ENCODE results near the gene SDC1.

Gene SDC1

DNA sequence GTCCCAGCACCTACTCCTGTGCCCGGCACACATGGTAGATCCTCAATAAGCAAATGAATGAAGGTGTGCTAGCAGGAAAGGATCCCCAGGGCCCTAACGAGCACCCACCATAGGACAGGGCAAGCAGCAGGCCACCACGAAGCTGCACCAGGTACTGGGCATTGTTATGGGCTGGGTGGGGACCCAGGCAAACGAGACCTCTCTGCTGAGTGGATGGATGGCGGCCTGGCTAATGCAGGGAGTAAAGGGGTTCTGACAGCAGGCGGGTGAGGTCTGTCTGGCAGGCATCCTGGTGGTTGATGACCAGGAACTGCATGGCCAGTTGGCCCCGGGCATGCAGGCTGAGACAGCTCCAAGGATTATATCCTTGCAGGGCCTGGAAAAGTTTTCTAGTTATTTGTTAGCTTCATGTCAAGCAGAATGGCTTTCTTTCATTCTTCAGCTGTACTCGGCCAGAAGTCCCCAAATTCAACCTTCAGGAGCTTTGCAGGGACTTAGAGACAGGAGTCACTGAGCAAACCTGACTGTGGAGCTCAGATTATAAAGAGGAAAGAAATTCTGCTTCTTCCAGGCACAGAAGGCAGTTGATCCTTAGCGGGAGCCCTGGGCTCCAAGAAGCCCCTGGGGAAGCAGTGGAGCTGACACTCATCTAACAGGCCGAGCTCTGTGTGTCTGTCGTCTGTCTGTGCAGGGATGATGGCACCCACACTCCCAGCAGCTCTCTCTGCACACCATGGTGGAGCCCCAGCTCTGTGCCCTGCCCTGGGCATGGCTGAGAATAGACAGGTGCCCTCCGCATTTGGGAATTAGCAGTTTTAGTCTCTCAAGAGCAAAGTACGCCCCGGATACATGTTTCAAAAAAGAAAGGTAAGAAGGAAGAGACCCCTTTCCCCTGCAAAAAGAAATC lies 51.2 kb downstream of the SDC1 start:
- Histone ChIP-seq H3K27me3 (ENCODE audit: control insufficient read depth, insufficient read depth, low read length) (no peaks in the 10 kb centered on the region), H3K9me3 (ENCODE audit: control insufficient read depth, low read length) (no peaks in the 10 kb centered on the region), H3K4me3 (ENCODE audit: low read length) (no peak overlapping the region), H3K4me1 (ENCODE audit: control insufficient read depth, insufficient read depth, low read length) (peaks cover 14% of the 10 kb centered on the region), H3K36me3 (ENCODE audit: control insufficient read depth, insufficient read depth, low read length) (no peaks in the 10 kb centered on the region), H3K9ac (ENCODE audit: low read length) (no peak overlapping the region)

DNA sequence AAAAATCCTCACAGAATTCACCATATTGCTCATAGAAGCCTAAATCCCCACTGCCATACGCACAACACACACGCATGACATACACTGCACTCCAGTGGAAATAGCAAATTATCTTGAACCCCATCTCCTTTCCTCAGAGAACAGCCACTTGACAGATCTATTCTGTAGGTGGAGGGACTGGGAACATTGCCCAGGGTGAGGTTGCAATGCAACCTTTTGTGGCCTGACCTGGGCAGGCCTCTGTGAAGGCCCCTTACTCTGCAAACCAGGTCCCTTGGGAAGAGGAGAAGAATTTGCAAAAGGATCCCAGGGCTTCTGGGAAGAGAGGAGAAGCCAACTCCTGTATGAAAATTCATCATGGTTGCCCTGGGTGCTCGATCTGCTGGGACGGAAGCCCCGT lies 51.9 kb downstream of the SDC1 start:
- no peaks in the 10 kb centered on the region for H3K27me3 ChIP-seq (ENCODE audit: control insufficient read depth, insufficient read depth, low read length)
- H3K9me3 ChIP-seq (ENCODE audit: control insufficient read depth, low read length) = no peaks in the 10 kb centered on the region
- H3K4me3 ChIP-seq (ENCODE audit: low read length) = no peak overlapping the region
- H3K9ac ChIP-seq (ENCODE audit: low read length) = no peak overlapping the region
- peaks cover 7% of the 10 kb centered on the region for H3K4me1 ChIP-seq (ENCODE audit: control insufficient read depth, insufficient read depth, low read length)
- no peaks in the 10 kb centered on the region for H3K36me3 ChIP-seq (ENCODE audit: control insufficient read depth, insufficient read depth, low read length)

DNA sequence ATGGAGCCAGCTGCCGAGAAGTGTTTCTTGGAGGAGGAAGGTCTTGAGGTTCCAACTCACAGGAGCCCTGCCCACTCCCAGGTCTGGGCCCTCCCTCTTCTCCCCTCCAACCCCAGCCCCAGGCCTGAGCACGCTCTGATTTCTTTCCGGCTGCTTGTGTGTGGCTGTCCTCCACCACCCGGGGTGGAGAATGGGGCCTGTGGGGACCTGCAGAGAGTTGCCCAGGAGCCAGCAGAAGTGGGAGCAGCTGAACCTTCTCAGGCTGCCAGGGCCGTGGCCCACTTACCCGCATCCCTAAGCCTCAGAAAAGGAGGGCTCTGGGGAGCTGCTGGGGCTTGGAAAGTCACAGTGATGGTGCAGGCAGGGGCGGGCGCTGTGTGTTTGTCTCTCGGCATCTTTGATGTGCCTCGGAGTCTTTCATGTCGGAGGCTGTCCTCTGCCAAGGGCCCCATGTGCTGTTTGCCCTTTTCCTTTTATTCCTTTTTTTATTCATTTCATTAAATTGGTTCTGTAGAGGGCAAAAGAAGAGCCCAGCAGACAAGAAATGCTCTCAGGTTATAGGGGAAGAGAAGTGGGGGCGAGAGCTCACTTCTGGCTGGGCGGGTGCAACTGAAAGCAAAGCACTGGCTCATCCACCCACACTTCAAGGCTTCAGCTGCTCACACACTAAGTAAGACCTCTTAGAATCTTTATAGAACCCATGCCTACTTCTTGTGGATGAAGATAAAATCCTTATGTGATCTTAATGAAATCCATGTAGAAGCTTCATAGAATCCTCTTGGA lies 52.5 kb downstream of the SDC1 start:
- Histone ChIP-seq H3K4me3 (ENCODE audit: low read length) (no peak overlapping the region), H3K27me3 (ENCODE audit: control insufficient read depth, insufficient read depth, low read length) (no peaks in the 10 kb centered on the region), H3K9me3 (ENCODE audit: control insufficient read depth, low read length) (no peaks in the 10 kb centered on the region), H3K9ac (ENCODE audit: low read length) (no peak overlapping the region), H3K36me3 (ENCODE audit: control insufficient read depth, insufficient read depth, low read length) (no peaks in the 10 kb centered on the region), H3K4me1 (ENCODE audit: control insufficient read depth, insufficient read depth, low read length) (peaks cover under 1% of the 10 kb centered on the region)

DNA sequence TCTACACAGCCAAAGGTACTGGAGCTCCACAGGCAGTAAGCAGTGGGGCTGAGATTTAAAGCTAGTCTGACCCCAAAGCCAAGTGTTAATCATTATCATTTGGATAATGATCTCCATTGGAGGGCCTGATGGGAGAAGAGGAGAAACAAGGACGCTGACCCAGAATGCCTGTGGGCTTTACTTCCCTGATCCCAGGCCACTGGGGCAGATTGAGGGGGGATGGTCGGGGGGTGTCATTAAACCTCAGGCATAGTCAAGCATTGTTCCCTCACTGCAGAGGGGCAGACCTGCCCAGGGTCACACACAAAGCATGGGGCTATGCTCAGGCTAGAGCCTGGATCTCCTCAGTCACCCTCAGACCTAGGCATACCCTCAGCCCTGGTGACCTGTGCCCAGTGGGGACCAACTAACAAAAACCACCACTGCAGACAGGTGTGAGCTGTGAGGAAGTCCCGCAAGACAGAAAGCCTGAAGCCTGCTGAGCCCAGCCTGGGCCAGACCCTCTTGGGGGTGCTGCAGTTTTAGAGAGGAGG lies 53.4 kb downstream of the SDC1 start:
- Histone ChIP-seq H3K4me3 (ENCODE audit: low read length) (no peak overlapping the region), H3K9ac (ENCODE audit: low read length) (no peak overlapping the region), H3K4me1 (ENCODE audit: control insufficient read depth, insufficient read depth, low read length) (peaks cover 7% of the 10 kb centered on the region), H3K9me3 (ENCODE audit: control insufficient read depth, low read length) (no peaks in the 10 kb centered on the region), H3K27me3 (ENCODE audit: control insufficient read depth, insufficient read depth, low read length) (no peaks in the 10 kb centered on the region), H3K36me3 (ENCODE audit: control insufficient read depth, insufficient read depth, low read length) (no peaks in the 10 kb centered on the region)

DNA sequence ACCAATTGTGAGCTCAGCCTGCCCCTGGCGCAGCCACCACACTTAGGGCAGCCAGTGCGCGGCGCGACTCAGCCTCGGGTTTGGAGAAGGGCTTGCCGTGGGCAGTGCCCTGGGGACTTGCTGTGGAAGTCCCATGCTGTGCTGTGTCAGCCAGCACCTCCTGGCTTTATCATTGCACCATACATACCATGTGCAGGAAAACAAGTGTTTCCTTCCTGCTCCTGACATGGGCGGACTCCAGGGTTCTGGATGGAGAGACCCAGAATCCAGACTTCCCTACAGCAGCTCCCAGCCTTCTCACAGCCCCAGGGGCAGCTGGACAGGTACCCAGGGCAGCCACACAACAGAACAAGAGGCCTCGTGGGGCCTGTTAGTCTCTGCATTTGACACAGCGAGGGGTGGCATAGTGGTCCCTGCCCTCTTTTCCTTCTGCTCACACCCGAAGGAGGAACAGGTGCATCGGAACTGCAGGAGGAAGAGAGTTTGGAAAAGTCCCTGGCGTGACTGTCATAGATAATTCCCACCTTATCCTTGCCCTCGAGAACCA lies 54.2 kb downstream of the SDC1 start:
- Histone ChIP-seq H3K4me3 (ENCODE audit: low read length) (no peak overlapping the region), H3K9ac (ENCODE audit: low read length) (no peak overlapping the region), H3K36me3 (ENCODE audit: control insufficient read depth, insufficient read depth, low read length) (no peaks in the 10 kb centered on the region), H3K4me1 (ENCODE audit: control insufficient read depth, insufficient read depth, low read length) (peaks cover 8% of the 10 kb centered on the region), H3K27me3 (ENCODE audit: control insufficient read depth, insufficient read depth, low read length) (no peaks in the 10 kb centered on the region), H3K9me3 (ENCODE audit: control insufficient read depth, low read length) (no peaks in the 10 kb centered on the region)

DNA sequence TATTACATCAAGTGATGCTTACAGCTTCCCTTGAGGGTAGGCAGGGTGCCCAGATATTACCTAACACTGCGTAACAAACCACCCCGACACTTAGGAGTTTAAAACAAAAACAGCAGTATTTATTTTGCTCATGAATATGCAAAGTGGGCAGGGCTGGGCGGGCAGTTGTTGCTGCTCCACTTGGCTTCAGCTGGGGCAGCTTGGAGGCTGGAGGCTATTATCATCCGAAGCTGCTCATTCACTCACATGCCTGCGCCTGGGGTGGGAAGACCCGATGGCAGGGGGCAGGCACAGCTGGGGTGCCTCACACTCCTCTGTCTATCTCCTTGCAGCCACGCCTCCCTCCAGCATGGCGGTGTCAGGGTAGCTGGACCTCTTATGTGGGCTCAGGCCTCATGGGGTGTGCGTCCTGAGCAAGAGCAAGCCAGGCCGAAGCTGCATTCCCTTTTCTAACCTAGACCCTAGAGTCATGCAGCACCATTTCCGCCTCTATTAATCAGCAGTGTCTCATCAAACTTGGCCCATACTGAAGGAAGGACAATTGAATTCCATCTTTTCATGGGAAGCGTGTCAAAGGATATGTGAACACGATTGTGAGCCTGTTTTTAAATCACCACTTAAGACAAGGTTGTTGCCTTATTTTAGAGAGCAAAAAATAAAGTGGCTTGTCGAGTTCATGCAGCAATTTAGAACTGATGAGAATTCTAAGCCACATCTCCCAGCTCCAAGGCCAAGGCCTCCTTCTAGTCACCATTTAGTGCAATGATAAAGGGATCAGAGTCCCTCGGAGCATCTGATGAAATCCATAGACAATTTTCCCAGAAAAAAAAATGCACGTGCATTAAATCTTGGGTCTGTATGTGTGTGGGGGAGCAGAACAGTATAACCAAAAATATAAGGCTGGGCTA lies 54.9 kb downstream of the SDC1 start:
- Histone ChIP-seq H3K4me1 (ENCODE audit: control insufficient read depth, insufficient read depth, low read length) (peaks cover 8% of the 10 kb centered on the region), H3K9me3 (ENCODE audit: control insufficient read depth, low read length) (no peaks in the 10 kb centered on the region), H3K27me3 (ENCODE audit: control insufficient read depth, insufficient read depth, low read length) (no peaks in the 10 kb centered on the region), H3K36me3 (ENCODE audit: control insufficient read depth, insufficient read depth, low read length) (no peaks in the 10 kb centered on the region), H3K9ac (ENCODE audit: low read length) (no peak overlapping the region), H3K4me3 (ENCODE audit: low read length) (no peak overlapping the region)

DNA sequence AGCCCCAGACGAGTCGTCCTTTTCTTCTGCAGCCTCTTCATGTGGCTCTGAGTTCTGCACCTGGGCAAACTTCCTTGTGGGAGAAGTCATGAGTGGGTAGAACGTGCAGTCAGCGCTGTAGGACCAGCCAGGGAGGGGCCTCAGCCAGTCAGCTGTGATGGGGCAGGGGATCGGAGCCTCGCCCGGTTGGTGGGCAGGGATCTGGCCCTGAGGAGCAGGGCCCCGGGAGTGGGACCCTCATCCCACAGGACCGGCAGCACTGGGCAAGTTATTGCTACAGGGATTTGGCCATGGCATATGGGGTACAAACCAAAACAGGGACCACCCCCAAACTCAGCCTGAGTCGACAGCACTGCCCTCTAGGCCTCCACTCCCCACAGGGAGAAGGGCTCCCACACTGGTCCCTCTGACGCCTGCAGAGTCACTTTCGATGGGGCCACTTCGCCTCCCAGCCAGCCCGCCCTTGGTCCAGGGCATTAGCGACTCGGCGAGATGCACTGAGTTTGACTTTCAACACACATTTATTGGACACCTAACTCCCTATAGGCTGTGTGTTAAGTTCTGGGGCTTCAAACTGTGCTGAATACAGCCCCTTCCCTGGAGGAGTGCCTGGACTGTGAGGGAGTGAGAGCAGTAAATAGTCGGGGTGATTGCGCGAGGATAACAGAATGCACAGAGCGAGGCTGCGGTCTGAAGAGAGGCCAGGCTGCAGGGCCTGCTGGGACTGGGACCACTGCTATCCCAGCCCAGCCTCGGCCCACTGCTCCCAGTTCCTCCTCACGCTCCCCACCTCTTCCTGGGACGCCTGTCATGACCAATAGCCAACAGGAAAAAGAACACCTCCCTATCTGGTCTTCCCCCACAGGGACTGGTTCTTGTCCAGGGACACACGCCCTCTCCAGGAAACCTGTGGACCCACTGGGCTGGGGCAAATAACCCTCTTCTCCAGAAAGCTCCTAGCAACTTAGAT lies 55.9 kb downstream of the SDC1 start:
- Histone ChIP-seq H3K9ac (ENCODE audit: low read length) (no peak overlapping the region), H3K4me1 (ENCODE audit: control insufficient read depth, insufficient read depth, low read length) (peaks cover 8% of the 10 kb centered on the region), H3K9me3 (ENCODE audit: control insufficient read depth, low read length) (no peaks in the 10 kb centered on the region), H3K27me3 (ENCODE audit: control insufficient read depth, insufficient read depth, low read length) (no peaks in the 10 kb centered on the region), H3K36me3 (ENCODE audit: control insufficient read depth, insufficient read depth, low read length) (no peaks in the 10 kb centered on the region), H3K4me3 (ENCODE audit: low read length) (no peak overlapping the region)

DNA sequence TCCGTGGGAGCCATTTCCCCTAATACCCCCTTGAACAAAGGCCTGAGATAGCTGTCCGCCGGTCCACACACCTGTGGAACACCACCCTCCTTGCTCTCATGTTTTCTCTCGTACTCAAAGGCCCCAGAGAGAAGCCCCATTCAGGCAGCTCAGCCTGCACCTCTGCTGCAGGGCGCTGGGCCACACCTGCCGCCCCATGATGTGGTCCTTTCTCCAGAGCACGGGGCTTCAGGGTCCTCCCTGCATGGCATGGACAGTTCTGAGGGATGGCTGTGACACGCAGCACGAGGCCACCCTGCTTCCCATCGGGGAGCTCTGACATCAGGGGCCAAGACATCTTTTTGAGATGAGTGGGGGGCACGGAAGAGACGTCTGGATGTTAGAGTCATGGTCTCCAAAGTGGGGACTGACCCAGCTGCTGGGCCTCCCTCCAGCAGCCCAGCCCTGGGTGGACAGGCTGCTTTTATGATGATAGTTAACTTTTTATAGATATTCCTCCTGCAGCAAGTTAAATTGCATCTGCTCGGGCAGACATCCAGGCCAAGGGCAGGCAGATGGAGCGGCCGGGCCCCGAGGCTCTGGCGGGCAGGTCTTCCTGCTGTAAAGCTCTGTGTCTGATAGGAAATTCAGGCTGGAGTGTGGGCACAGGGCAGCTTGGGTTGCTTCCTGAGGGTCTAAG lies 56.7 kb downstream of the SDC1 start:
- Histone ChIP-seq H3K9ac (ENCODE audit: low read length) (no peak overlapping the region), H3K4me3 (ENCODE audit: low read length) (no peak overlapping the region), H3K27me3 (ENCODE audit: control insufficient read depth, insufficient read depth, low read length) (no peaks in the 10 kb centered on the region), H3K4me1 (ENCODE audit: control insufficient read depth, insufficient read depth, low read length) (peaks cover 8% of the 10 kb centered on the region), H3K36me3 (ENCODE audit: control insufficient read depth, insufficient read depth, low read length) (no peaks in the 10 kb centered on the region), H3K9me3 (ENCODE audit: control insufficient read depth, low read length) (no peaks in the 10 kb centered on the region)

DNA sequence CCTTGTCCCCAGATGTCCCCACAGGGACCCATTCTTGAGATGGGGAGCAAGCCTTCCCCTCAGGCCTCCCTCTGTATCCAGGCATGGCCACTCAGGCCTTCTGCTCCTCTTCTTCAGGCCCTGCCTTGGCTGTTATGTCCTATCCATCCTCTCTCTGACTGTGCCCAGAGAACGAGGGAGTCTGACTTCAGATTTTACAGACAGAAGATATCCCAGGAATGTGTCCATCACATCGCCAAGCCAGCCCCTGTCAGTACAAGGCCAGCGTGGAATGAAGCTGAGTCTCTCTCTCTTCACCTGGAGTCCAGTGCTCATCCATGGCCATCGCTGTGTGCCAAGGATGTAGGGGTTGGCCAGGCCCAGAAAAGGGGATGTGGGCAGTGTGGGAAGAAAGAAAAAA lies 57.6 kb downstream of the SDC1 start:
- no peak overlapping the region for H3K9ac ChIP-seq (ENCODE audit: low read length)
- no peaks in the 10 kb centered on the region for H3K27me3 ChIP-seq (ENCODE audit: control insufficient read depth, insufficient read depth, low read length)
- H3K36me3 ChIP-seq (ENCODE audit: control insufficient read depth, insufficient read depth, low read length) = no peaks in the 10 kb centered on the region
- H3K4me1 ChIP-seq (ENCODE audit: control insufficient read depth, insufficient read depth, low read length) = peaks cover 8% of the 10 kb centered on the region
- no peaks in the 10 kb centered on the region for H3K9me3 ChIP-seq (ENCODE audit: control insufficient read depth, low read length)
- no peak overlapping the region for H3K4me3 ChIP-seq (ENCODE audit: low read length)

DNA sequence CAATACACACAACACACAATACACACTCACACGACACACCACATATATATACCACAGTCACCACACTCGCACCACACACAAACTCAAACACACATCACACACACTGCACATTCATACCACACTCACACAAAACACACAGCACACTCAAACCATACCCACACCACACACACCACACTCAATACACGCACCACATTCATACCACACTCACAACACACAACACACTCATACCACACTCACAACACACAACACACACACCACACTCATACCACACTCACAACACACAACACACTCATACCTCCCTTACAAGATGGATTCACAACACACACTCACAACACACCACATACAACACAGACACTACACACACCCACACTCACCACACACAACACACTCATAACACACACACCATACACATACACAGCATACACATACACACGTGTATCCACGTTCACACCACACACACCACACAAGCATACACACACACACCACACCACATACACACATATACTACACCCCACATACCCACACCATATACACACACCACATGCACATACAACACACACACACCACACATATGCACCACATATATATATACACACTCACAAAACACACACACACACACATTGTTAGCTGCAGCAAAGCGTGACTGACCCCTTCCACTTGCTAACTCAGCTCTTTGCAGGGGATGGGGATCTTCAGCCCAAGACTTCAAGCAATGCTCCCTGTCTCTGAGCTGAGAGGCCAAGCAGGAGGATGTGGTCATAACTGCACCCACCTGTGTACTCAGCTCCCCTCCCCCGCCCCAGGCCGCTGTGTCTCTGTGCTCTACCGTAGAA lies 59.0 kb downstream of the SDC1 start:
- no peak overlapping the region for H3K4me3 ChIP-seq (ENCODE audit: low read length)
- no peaks in the 10 kb centered on the region for H3K36me3 ChIP-seq (ENCODE audit: control insufficient read depth, insufficient read depth, low read length)
- H3K4me1 ChIP-seq (ENCODE audit: control insufficient read depth, insufficient read depth, low read length) = peaks cover 8% of the 10 kb centered on the region
- no peaks in the 10 kb centered on the region for H3K27me3 ChIP-seq (ENCODE audit: control insufficient read depth, insufficient read depth, low read length)
- no peaks in the 10 kb centered on the region for H3K9me3 ChIP-seq (ENCODE audit: control insufficient read depth, low read length)
- H3K9ac ChIP-seq (ENCODE audit: low read length) = no peak overlapping the region

Measured in mucosa of stomach (tissue), 1 donor.